Cardiac septum (tissue), 1 donor: ENCODE data around the gene GUCY1A1. TPM values are rescaled to one million over a fixed set of nuclear protein-coding genes. Genes with fewer than 3 reads are reported as not detected.
"Not testable (repeated sequence)": the region's sequence is repeated elsewhere in the genome, so short reads cannot be mapped to it uniquely, and the experiment has no call there.

Experiments
- DNase-seq: peaks from one replicate; pipeline ENCODE4 v3.0.0-alpha.2; 2020; ENCODE audit warnings: low spot score
- intact Hi-C: fragments of 100-400 bp; cut with DNase I; formaldehyde crosslinking; loops from one replicate; pipeline ENCODE4 v1.14.0; 2022
- long read RNA-seq: library from polyadenylated mRNA; unstranded; transcript quantifications from one replicate; pipeline ENCODE4 v2.0.0, GENCODE V29; 2021
- total RNA-seq: library from RNA; stranded (reverse); fragmentation: NEBNext Ultra II Directional; extraction: Animal tissue kit (Norgen Biotek cat#: 25700); gene quantifications from one replicate; pipeline ENCODE4 v1.2.1, GENCODE V29; 2021
- donor health status: DM: no; HTN: no; CAD: no.

Gene GUCY1A1, protein sequence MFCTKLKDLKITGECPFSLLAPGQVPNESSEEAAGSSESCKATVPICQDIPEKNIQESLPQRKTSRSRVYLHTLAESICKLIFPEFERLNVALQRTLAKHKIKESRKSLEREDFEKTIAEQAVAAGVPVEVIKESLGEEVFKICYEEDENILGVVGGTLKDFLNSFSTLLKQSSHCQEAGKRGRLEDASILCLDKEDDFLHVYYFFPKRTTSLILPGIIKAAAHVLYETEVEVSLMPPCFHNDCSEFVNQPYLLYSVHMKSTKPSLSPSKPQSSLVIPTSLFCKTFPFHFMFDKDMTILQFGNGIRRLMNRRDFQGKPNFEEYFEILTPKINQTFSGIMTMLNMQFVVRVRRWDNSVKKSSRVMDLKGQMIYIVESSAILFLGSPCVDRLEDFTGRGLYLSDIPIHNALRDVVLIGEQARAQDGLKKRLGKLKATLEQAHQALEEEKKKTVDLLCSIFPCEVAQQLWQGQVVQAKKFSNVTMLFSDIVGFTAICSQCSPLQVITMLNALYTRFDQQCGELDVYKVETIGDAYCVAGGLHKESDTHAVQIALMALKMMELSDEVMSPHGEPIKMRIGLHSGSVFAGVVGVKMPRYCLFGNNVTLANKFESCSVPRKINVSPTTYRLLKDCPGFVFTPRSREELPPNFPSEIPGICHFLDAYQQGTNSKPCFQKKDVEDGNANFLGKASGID
- 40.5 TPM for total RNA-seq
- long read RNA-seq, transcript GUCY1A1-210 (9 exons, 2,656 nt), result major isoform, 6 of 69 reads
- long read RNA-seq, partial matches to known transcripts, result 12 of 69 reads
- long read RNA-seq, other reads (novel, unspliced or antisense), result 49 of 69 reads

DNA sequence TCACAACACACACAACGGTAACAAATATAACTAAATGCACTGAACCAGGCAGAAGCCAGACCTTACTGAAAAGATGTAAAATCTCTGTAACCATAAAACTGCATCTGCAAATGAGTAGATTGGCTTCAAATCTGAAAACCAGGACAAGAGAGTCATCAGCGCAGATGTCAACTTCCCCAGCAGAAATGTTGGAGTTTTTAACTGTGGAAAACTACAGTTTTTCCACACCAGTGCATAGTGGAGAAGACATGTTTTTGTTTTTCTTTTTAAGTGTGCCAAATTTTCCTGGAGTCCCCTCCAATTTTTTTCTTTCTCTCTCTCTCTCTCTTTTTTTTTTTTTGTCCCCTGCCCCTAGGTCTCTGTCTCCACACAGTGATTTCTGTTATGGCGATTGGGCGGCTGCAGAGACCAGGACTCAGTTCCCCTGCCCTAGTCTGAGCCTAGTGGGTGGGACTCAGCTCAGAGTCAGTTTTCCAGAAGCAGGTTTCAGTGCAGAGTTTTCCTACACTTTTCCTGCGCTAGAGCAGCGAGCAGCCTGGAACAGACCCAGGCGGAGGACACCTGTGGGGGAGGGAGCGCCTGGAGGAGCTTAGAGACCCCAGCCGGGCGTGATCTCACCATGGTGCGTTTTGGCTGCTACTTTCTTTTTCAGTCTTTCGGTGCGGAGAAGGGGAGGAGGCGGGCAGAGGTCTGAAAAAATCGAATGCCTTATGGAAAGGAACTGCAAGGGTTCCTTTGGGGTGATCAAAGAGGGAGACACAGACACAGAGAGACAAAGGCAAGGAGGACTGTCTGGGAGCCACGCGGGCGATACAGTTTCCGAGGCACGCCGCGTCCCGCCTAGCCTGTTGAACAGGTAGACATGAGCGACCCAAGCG, at the start of gene GUCY1A1:
GUCY1A1 (plus strand) TSS at position 505 of the 878 bp plus-strand sequence. CDS start 30,020 bp downstream, outside the sequence.
- no peak for DNase-seq
- intact Hi-C loops, result loop anchor here (5.0 to 10.0 kb wide), 2 partner anchors 91 to 118 kb away; partner anchors contain the start of gene GUCY1B1

DNA sequence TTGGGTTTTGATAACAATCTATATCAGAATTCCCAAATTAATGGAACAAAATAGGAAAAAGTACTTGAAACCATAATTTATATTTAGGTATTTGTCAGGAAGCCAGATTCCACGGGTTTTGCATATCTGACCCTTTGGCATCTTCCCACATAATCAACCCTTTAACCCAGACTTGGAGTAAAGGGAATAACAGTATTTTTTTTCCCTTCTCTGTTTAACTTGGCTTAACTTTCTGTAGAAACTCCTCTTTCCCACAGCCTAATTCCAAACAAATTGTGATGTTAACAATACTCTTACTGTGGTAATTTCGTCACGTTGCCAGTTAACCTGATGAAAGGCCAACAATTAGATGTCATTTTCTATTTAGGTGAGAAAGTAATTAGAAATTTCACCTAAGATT, 49.4 kb upstream of the GUCY1A1 start:
- no peak for DNase-seq
- intact Hi-C loops, result no loop called here

DNA sequence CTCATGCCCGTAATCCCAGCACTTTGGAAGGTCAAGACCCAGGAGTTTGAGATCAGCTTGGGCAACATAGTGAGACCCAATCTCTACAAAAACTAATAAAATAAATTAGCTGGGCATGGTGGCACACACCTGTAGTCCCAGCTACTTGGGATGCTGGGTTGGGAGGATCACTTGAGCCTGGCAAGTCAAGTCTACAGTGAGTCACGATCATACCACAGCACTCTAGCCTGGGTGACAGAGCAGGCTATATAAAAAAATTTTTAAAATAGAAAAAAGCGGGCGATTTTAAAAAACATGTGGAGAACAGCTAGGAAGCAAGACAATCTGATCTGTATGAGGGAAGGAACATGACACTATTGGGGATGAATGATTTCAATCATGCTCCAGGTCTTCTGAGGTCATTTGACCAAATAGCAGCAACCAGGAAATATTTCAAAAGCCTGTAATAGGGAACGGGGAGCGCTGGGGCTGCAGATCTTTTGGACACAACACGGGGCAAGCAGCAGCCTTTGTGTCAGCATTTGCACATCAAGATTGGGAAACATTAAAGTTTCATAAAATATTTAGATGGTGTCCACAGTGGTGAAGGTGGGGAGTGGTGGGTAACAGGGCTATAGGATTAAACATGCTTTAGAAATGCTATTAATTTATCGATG, 48.3 kb upstream of the GUCY1A1 start:
- DNase-seq, result no peak
- intact Hi-C loops, result no loop called here

DNA sequence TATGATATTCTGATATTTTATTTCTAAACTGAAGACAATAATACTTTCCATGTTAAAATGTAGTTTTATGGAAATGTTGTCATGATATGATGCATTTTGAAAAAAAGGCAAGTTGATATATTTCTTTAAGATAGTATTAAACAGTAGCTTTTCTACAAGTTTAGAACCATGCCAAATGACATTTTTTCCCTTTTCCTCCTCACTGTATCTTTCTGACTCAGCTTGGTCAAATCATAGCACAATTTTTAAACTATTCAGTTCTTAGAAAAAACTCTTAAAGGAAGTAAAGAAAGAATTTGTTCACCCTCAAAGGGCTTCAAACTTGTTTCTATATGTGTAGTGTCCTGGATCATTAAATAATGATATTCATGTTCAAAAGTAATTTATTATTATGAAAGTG, 46.0 kb upstream of the GUCY1A1 start:
- DNase-seq, result no peak
- intact Hi-C loops, result no loop called here

DNA sequence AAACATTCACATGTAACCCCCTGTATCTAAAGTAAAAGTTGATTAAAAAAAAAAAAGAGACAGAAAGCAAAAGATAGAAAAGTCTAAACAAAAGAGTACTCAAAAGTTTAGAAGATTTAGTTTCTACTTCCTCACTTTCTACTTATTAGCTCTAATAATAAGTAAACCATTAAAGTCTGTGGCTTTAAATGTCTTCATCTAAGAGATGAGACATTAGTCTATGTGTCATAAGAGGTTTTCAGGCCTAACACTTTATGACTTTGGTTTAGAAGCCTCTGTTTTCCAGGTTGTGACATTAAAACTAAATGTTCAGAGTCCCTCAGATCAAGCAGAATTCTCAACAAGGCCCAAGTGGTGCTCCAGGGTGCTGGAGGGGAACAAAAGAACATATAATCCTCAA, 42.2 kb upstream of the GUCY1A1 start:
- DNase-seq, result no peak
- intact Hi-C loops, result no loop called here

DNA sequence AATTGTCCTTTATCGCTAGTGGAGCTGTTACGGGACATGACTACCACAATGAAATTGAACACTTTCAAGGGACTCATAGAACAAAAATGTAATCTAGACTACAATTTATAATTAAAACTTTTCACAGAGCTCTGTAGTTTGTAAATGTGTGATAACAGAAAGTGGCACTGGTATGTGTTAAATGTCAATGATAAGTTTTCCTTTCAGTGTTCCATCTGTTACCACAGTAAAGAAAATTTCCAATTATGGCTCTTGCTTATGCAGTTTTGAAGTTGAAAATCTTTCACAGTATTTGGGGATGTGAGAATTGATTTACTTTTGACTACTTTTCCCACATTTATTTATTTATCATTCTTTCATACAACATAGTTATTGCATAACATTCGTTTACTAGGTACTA, 40.1 kb upstream of the GUCY1A1 start:
- no peak for DNase-seq
- intact Hi-C loops, result no loop called here

DNA sequence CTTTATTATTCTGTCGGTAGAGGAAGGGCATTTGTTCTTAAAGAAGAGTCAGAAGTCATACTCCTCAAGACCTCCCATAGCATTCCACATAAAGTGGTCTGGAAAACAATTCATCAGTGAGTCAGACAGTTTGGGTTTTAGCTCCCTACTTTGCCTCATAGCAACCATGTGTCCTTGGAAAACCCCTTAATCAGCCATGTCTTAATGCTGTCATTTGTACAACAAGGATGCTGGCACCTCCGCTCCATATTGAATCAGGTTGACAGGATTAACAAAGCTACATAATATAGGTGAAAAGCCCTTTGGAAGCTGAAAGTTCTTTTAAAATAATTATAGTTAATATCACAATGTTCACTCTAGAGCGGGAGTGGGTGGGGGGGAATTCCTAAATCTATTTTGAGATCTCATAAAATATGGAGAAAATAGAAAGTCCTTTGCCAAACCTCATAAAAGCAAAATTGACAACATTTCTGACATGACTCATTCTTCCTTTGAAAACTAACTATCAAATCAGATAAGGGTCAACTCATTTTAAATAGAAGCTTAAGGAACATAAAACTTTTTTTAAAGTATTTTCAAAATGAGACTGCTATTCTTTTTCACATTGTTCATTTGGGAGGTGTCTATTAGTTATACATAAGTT, 37.3 kb upstream of the GUCY1A1 start:
- intact Hi-C loops, result no loop called here
- DNase-seq, result no peak

DNA sequence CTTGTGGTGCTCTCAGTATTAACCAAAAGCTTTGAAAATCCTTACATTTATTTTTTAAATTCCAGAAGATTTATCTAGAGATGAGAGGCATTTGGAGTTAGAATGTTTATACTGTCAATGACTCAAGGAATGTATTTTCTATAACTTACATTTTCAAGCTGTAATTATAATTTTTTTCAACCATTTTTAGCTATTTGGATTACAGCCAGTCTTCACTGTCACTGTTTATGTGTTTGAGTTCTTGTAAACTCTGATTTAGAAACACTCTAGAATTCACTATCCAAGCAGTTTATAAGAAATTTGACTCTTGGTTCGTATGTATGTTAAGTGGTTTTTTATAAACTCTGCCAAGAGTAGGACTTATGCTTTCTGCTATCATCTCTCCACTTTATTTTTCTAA, 36.7 kb upstream of the GUCY1A1 start:
- intact Hi-C loops, result no loop called here
- DNase-seq, result no peak

DNA sequence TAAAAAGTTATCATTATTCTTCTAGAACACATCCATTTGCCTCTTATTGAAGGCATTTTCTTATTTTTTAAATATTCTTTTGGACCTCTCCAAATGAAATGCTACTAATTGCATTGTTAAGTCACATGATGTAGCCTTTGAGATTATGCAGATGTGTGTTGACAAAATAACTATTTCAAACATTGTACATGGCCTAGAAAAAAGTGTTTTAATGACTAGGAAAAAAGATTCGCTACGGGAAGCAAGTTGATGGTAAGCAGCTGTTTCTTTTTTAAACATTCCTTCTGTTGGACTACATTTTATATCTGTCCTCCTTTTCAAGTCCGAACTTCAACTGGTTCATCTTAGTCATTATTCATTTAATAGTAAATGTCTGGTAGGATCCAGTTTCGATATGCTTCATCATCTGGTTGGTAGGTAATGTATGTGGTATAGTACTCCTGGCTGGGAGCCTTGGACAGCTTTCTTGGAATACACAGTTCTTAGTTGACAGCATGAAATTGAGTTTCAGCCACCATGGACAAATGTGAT, 34.3 kb upstream of the GUCY1A1 start:
- no peak for DNase-seq
- intact Hi-C loops, result no loop called here

DNA sequence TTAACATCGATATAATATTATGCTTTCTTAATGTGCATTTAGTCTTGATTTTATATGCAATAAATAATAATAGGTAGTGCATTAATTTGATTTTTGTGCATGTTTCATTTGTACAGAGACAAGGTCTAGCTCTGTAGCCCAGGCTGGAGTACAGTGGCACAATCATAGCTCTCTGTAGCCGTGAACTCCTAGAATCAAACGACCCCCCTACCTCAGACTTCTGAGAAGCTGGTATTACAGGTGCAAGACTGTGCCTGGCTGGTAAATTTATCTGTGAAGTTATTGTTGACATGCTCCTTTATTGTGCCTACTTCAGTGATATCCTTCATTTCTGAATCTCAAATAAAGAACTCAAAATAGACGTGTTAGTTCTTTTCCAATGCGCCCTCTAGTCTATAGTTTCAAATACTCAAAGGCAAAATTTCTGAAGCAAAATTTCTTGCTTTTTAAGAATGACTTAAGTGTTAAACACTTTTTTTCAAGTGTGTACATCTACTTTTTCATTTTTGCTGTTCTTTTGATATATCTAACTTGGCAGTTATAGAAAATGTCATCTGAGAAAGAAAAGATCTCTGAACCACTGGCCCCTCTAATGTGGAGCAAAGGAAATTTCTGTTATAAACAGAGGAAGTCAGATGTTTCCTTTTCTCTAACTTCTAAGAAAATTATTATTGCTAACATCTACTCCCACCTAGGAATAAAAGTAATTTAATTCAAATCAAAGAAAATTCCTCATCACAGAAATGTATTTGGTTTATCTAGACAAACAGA, 28.3 kb upstream of the GUCY1A1 start:
- no peak for DNase-seq
- intact Hi-C loops, result no loop called here

DNA sequence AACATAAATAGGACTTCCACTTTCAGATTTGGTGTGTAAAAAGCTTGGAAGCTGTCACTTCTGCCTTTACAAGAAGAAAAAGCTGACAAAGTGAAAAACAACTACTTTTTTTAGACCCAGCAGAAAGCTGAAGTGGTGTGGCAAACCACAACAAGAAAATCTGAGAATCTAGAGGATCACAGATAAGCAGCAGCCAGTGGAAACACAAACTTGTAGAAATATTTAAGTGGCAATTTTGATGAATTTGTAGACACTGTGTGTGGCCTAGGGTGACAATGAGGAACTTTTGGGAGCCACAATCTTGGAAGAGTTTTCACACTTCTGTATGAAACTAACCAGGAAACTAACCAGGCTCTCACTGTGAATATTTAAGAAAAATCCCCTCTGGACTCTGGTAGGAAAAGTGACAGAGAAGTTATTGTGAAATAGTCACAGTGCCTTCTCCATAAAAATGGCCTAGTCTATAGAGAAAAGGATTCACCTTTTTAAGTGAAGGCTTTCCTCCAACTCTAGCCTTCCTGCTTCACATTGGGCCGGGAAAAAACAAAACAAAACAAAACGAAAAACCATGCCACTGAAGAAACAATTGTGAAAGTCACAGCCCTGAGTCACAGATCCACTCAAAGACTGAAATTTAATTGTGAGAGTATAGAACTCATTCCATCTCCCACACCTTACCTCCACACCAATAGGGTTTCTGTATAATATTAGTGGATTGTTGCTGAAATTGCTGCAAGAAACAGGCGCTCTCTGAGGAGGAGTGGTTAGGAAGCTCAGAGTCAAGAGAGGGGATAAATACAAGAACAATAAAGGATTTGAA, 26.7 kb upstream of the GUCY1A1 start:
- DNase-seq, result no peak
- intact Hi-C loops, result no loop called here

DNA sequence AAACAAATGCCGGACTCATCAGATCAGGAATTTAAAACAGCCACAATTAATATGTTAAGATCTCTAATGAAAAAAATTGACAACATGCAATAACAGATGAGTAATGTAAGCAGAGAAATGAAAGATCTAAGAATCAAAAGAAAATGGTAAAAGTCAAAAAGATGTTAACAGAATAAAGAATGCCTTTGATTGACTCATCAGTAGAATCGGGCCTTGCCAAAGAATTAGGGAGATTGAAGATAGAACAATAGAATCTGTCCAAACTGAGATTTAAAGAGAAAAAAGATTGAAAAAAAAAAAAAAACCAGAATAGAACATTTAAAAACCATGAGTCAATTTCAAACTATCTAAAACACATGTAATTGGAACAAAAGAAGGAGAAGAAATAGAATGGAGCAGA, 25.9 kb upstream of the GUCY1A1 start:
- DNase-seq, result no peak
- intact Hi-C loops, result no loop called here

DNA sequence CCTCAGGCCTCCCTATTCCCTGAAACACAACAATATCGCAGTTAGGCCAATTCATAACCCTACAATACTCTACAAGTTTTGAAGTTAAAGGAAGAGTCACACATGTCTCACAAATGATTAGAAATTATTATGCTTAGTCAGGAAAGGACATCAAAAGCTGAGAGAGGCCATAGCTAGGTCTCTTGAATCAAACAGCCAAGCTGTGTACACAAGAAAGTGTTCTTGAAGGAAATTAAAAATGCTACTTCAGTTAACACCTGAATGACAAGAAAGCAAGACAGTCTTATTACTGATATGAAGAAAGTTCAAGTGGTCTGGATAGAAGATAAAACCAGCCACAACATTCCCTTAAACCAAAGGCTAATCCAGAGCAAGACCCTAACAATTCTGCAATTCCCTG, 23.6 kb upstream of the GUCY1A1 start:
- intact Hi-C loops, result no loop called here
- no peak for DNase-seq

DNA sequence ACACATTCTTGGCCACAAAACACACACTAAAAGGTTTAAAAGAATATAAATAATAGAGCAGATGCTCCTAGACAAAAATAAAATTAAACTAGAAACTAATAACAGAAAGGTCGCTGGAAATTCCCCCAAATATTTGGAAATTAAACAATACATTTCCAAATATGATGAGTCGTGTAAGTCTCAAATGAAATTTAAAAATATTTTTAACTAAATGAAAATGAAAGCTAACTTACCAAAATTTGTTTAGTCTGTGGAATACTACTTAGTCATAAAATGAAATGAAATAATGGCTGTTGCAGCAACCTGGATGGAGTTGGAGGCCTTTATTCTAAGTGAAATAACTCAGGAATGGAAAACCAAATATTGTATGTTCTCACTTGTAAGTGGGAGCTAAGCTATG, 20.6 kb upstream of the GUCY1A1 start:
- intact Hi-C loops, result no loop called here
- DNase-seq, result no peak

DNA sequence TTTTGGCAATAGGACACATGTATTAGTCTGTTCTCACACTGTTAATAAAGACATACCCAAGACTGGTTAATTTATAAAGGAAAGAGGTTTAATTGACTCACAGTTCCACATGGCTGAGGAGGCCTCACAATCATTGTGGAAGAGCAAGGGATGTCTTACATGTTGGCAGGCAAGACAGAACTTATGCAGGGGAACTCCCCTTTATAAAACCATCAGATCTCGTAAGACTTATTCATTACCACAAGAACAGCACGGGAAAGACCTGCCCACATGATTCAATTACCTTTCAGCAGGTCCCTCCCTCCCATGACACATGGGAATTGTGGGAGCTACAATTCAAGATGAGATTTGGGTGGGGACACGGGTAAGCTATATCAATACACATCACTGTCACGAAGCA, 15.9 kb upstream of the GUCY1A1 start:
- DNase-seq, intact Hi-C loops: not testable (repeated sequence)

DNA sequence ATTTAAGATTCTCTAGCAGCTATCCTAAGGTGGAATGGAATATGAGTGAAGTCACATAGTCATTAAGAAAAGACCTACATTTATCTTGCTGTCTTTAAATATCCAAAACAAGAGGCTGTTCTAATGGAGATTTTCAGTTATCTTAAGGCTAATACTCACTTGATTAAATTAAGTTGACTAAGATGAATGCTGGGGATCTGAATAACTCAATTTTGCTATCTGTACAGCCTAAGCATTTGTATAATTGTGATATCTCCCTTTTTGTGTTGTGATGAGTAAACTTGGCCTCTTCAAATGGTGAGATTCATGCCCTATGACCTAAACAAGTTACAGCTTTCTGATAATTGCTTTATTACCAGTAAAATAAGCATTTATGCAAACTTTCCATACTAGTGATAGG, 13.6 kb upstream of the GUCY1A1 start:
- intact Hi-C loops, result no loop called here
- no peak for DNase-seq

DNA sequence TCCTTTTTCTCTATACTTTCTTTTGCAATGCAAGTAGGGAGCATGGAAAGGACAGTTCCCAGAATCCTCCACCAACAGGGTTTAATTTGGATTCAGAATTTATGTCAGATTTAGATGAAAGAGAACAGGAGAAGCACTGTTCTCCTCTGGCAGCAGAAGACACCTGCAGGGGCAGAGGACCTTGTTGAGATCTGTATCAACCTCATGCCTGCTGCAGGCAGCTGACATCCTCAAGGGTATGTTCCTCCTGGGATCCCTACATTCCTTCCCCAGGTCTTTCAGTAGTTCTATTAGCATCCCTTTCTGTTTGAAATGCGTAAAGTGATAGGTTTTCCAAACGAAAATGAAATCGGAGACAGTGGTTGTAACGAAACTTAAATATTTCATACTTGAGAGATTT, 10.6 kb upstream of the GUCY1A1 start:
- no peak for DNase-seq
- intact Hi-C loops, result no loop called here
